Upper lobe of left lung (tissue), 6 donors: ENCODE data around the gene P2RY13. TPM values are rescaled to one million over a fixed set of nuclear protein-coding genes. Genes with fewer than 3 reads are reported as not detected.

Experiments used
- ATAC-seq, 2 donors: fragments of 200-7000 bp; cut with Tn5 transposase; one replicate each; pipeline ENCODE4 v1.9.1; 2022; ENCODE audit warnings: mild to moderate bottlenecking in 2 of 2, moderate library complexity in 2 of 2; ENCODE audit not compliant: low FRiP score in 2 of 2
- DNase-seq, 2 donors: peaks; one replicate each; pipeline ENCODE4 v3.0.0-alpha.2; 2019 to 2020
- H3K27ac ChIP-seq, 4 donors: fragments of 200-600 bp; sonication (generic); one replicate each; pipeline ENCODE4 v1.5.1; 2016 to 2019
- H3K27me3 ChIP-seq, 4 donors: fragments of 200-600 bp; sonication (generic); one replicate each; pipeline ENCODE4 v1.5.1; 2017 to 2019
- H3K36me3 ChIP-seq, 4 donors: fragments of 200-600 bp; sonication (generic); one replicate each; pipeline ENCODE4 v1.5.1; 2016 to 2019
- H3K4me1 ChIP-seq, 4 donors: fragments of 200-600 bp; sonication (generic); one replicate each; pipeline ENCODE4 v1.5.1; 2018 to 2019
- H3K4me3 ChIP-seq, 4 donors: fragments of 200-600 bp; sonication (generic); one replicate each; pipeline ENCODE4 v1.5.1; 2017 to 2019; ENCODE audit warnings: mild to moderate bottlenecking in 2 of 4, moderate library complexity in 1 of 4
- H3K9me3 ChIP-seq, 4 donors: fragments of 200-600 bp; sonication (generic); one replicate each; pipeline ENCODE4 v1.5.1; 2018 to 2019
- CTCF ChIP-seq, 6 experiments: fragments of 450-650 bp in 4 of 6; fragments of 200-600 bp in 2 of 6; sonication (generic) in 2 of 6; IDR thresholded peaks; one replicate each; pipeline ENCODE4 v1.5.1; 2016 to 2019; ENCODE audit warnings: antibody characterized with exemption in 6 of 6
- EP300 ChIP-seq, 4 donors: sonication (generic); formaldehyde crosslinking; IDR thresholded peaks; one replicate each; pipeline ENCODE4 v1.5.1; 2017; ENCODE audit warnings: antibody characterized with exemption in 4 of 4, control low read depth in 2 of 4
- POLR2A ChIP-seq, 4 donors: fragments of 450-650 bp; IDR thresholded peaks; one replicate each; pipeline ENCODE4 v1.5.1; 2016 to 2017; ENCODE audit warnings: antibody characterized with exemption in 4 of 4, mild to moderate bottlenecking in 2 of 4
- POLR2AphosphoS5 ChIP-seq, 2 donors: sonication (generic); formaldehyde crosslinking; IDR thresholded peaks; one replicate each; pipeline ENCODE4 v1.5.1; 2017; ENCODE audit warnings: antibody characterized with exemption in 2 of 2
- WGBS, 2 donors: methylation state at CpG; one replicate each; pipeline ENCODE4 v1.1.5; 2017 to 2018; 5-methylcytosine and 5-hydroxymethylcytosine counted together
- total RNA-seq, 6 donors: library from RNA; depleted of rRNA in 4 of 6; stranded (reverse); fragments of >200 nt in 4 of 6; gene quantifications; one replicate each; pipeline versions ENCODE4 v1.1.0 to v1.2.1, GENCODE V29; 2016 to 2021
- donor health status: DM: no; HTN: no; CAD: no; lungs with moderate emphysema.
- donor health status: DM: no; HTN: yes; CAD: no; lungs with severe emphysema.

The P2RY13 gene
- total RNA-seq, 6 donors from 2014 or later: 0.67 to 13.4 (median 3.2) TPM

- H3K9me3 ChIP-seq: no peaks in the 10 kb centered on the region
Measured at GRCh38 chr3:151314593-151314992, 14.8 kb downstream of the P2RY13 start.

GRCh38 chr3:151314137-151314536, 15.2 kb downstream of the P2RY13 start:
- WGBS, 2 donors: 93 to 97% methylated on average over 2 of the region's 2 CpGs
- Histone ChIP-seq H3K4me3 (no peak overlapping the region), H3K4me1 (peaks cover 0 to 4% (median 0%) of the 10 kb centered on the region in 4 donors), H3K9me3 (no peaks in the 10 kb centered on the region), H3K27me3 (no peaks in the 10 kb centered on the region), H3K27ac (no peak overlapping the region), H3K36me3 (no peaks in the 10 kb centered on the region)
- ATAC-seq: no peak
- TF ChIP-seq POLR2A (IDR thresholded peaks at IDR 0.05): no peak
- no peak for TF ChIP-seq EP300 (IDR thresholded peaks at IDR 0.05)
- TF ChIP-seq POLR2AphosphoS5 (IDR thresholded peaks at IDR 0.05): no peak
- TF ChIP-seq CTCF (IDR thresholded peaks at IDR 0.05): no peak
- DNase-seq: no peak

More at GRCh38 chr3:151314593-151314992, 14.8 kb downstream of the P2RY13 start:
- Histone ChIP-seq H3K27me3 (no peaks in the 10 kb centered on the region), H3K4me3 (no peak overlapping the region), H3K27ac (no peak overlapping the region), H3K36me3 (no peaks in the 10 kb centered on the region), H3K4me1 (peaks cover 0 to 4% (median 0%) of the 10 kb centered on the region in 4 donors)
- DNase-seq (no peak), ATAC-seq (no peak)
- 92 to 96% methylated on average over 5 of the region's 5 CpGs for WGBS, 2 donors
- no peak for TF ChIP-seq POLR2A (IDR thresholded peaks at IDR 0.05)
- TF ChIP-seq CTCF (IDR thresholded peaks at IDR 0.05): no peak
- no peak for TF ChIP-seq EP300 (IDR thresholded peaks at IDR 0.05)
- no peak for TF ChIP-seq POLR2AphosphoS5 (IDR thresholded peaks at IDR 0.05)

GRCh38 chr3:151312972-151313371, 16.4 kb downstream of the P2RY13 start:
- Histone ChIP-seq H3K27me3 (no peaks in the 10 kb centered on the region), H3K9me3 (no peaks in the 10 kb centered on the region), H3K27ac (no peak overlapping the region), H3K4me3 (no peak overlapping the region), H3K4me1 (no peaks in the 10 kb centered on the region), H3K36me3 (no peaks in the 10 kb centered on the region)
- DNase-seq (no peak), ATAC-seq (no peak)
- 84 to 88% methylated on average over 3 of the region's 3 CpGs for WGBS, 2 donors
- no peak for TF ChIP-seq POLR2AphosphoS5 (IDR thresholded peaks at IDR 0.05)
- no peak for TF ChIP-seq CTCF (IDR thresholded peaks at IDR 0.05)
- no peak for TF ChIP-seq EP300 (IDR thresholded peaks at IDR 0.05)
- no peak for TF ChIP-seq POLR2A (IDR thresholded peaks at IDR 0.05)

- peaks cover 0 to 8% (median 1%) of the 10 kb centered on the region in 4 donors for H3K4me1 ChIP-seq
- WGBS, 2 donors: 98% methylated on average over 2 of the region's 2 CpGs
- DNase-seq (no peak), ATAC-seq (no peak)
- no peaks in the 10 kb centered on the region for H3K9me3 ChIP-seq
- H3K36me3 ChIP-seq: no peaks in the 10 kb centered on the region
- no peak overlapping the region for H3K27ac ChIP-seq
- no peaks in the 10 kb centered on the region for H3K27me3 ChIP-seq
- no peak overlapping the region for H3K4me3 ChIP-seq
- TF ChIP-seq EP300 (IDR thresholded peaks at IDR 0.05): no peak
- TF ChIP-seq POLR2A (IDR thresholded peaks at IDR 0.05): no peak
- no peak for TF ChIP-seq POLR2AphosphoS5 (IDR thresholded peaks at IDR 0.05)
- TF ChIP-seq CTCF (IDR thresholded peaks at IDR 0.05): no peak
Measured at GRCh38 chr3:151309566-151309965, 19.8 kb downstream of the P2RY13 start.
